ENCODE data around the gene FBN2. TPM values are rescaled to one million over a fixed set of nuclear protein-coding genes. Genes with fewer than 3 reads are reported as not detected.

FBN2 gene
- total and polyA plus RNA-seq, 11 donors, result 7.4 to 28.0 (median 9.7) TPM

DNA sequence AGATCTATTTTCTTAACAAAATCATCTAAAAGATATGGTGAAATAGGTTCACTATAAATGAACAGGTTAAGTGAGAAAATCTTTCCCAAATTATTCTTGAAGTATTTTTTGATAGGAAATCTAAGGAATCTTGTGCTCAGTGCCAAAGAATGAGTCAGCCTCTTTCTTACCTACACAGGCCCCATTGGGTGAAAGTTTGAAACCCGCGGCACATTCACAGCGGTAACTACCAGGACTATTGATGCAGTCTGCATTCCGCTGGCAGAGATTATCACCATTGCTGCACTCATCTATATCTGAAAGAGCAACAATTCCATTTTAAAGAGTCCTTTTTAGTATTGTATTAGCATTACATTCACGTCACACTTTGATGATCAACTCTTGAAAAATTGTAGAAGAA is 232.7 kb downstream of the FBN2 start:
- no peaks in the 10 kb centered on the region for H3K9me3 ChIP-seq
- no peak overlapping the region for H3K27ac ChIP-seq
- intact Hi-C loops (cut with DNase I), result no loop called here
- no peak for ATAC-seq
- no peak overlapping the region for H3K4me3 ChIP-seq
- TF ChIP-seq, protein P1, sequence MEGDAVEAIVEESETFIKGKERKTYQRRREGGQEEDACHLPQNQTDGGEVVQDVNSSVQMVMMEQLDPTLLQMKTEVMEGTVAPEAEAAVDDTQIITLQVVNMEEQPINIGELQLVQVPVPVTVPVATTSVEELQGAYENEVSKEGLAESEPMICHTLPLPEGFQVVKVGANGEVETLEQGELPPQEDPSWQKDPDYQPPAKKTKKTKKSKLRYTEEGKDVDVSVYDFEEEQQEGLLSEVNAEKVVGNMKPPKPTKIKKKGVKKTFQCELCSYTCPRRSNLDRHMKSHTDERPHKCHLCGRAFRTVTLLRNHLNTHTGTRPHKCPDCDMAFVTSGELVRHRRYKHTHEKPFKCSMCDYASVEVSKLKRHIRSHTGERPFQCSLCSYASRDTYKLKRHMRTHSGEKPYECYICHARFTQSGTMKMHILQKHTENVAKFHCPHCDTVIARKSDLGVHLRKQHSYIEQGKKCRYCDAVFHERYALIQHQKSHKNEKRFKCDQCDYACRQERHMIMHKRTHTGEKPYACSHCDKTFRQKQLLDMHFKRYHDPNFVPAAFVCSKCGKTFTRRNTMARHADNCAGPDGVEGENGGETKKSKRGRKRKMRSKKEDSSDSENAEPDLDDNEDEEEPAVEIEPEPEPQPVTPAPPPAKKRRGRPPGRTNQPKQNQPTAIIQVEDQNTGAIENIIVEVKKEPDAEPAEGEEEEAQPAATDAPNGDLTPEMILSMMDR (IDR thresholded peaks at IDR 0.05), result no peak
- no peak for TF ChIP-seq POLR2A (IDR thresholded peaks at IDR 0.05)
- DNase-seq, result no peak
- no peaks in the 10 kb centered on the region for H3K27me3 ChIP-seq
- peaks cover 0 to 29% (median 4%) of the 10 kb centered on the region in 9 donors for H3K36me3 ChIP-seq
- WGBS, 4 donors, result 90 to 93% (median 91%) methylated on average over 5 of the region's 5 CpGs
- H3K4me1 ChIP-seq, result no peaks in the 10 kb centered on the region

DNA sequence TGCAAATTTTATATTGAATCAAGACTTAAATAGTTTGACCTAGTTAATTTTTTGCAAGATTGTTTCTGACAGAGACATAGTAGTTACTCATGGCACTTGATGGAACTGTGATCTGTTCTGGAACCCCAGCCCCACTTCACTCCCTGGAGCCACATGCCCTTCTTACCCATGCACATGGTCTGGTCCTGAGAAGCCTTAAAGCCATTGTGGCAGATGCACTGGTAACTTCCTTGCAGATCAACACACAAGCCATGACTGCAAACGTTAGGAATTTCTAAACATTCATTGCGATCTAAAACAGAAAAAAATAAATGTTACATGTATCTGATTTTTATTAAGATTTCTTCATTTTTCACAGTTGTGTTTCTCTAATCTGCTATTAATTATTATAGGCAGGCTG is 233.3 kb downstream of the FBN2 start:
- TF ChIP-seq, protein P1 (IDR thresholded peaks at IDR 0.05), result no peak
- TF ChIP-seq POLR2A (IDR thresholded peaks at IDR 0.05), result no peak
- intact Hi-C loops (cut with DNase I), result no loop called here
- Histone ChIP-seq H3K4me3 (no peak overlapping the region), H3K4me1 (no peaks in the 10 kb centered on the region), H3K27me3 (no peaks in the 10 kb centered on the region), H3K27ac (no peak overlapping the region), H3K9me3 (no peaks in the 10 kb centered on the region), H3K36me3 (peaks cover 0 to 33% (median 4%) of the 10 kb centered on the region in 9 donors)
- DNase-seq, result no peak
- WGBS, 4 donors, result 75 to 86% (median 85%) methylated on average over 2 of the region's 2 CpGs
- ATAC-seq, result no peak

DNA sequence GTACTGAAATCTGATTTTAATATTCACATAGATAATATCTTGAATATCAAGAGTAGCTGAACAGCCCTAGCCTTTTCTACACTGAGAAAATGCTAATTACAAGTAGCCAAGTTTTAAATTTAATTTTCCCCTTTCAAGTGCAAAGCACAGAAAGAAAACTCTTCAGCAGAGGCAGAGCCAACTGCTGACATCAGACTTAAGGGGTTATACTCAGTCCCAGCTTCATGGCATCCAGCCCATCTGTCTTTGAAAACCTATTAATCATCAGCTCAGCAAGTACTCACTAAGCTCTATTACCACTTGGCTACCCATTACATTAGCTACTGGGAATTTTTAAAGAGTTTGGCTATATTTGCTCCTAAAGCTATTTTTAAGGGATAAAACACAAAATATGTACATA is 234.0 kb downstream of the FBN2 start:
- Histone ChIP-seq H3K4me1 (no peaks in the 10 kb centered on the region), H3K9me3 (no peaks in the 10 kb centered on the region), H3K36me3 (peaks cover 0 to 30% (median 4%) of the 10 kb centered on the region in 9 donors), H3K27ac (no peak overlapping the region), H3K27me3 (no peaks in the 10 kb centered on the region), H3K4me3 (no peak overlapping the region)
- intact Hi-C loops (cut with DNase I), result no loop called here
- no peak for DNase-seq
- ATAC-seq, result peak in 1 of 4 donors; percentile 56
- TF ChIP-seq, protein P1 (IDR thresholded peaks at IDR 0.05), result no peak
- TF ChIP-seq POLR2A (IDR thresholded peaks at IDR 0.05), result no peak

DNA sequence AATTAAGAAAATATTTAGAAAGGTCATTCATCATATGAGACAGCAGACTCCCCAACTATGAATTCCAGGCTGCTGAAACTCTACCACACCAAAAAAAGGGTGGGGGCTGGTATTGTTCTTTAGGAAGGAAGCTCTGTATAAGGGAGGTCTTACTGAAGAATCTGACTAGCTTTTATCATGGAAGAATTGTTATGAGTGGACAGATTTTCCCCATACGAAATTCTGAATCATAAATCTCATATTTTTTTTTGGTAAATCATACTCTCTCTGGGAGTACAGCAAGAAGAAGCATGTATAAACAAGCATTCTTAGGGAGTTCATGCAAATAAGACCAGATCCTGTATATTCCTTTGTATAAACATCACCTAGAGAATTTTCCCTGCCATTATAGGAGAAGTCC is 234.5 kb downstream of the FBN2 start:
- peaks cover 0 to 25% (median 0%) of the 10 kb centered on the region in 9 donors for H3K36me3 ChIP-seq
- ATAC-seq, result no peak
- H3K9me3 ChIP-seq, result no peaks in the 10 kb centered on the region
- H3K27me3 ChIP-seq, result no peaks in the 10 kb centered on the region
- no peak overlapping the region for H3K4me3 ChIP-seq
- TF ChIP-seq POLR2A (IDR thresholded peaks at IDR 0.05), result no peak
- TF ChIP-seq, protein P1 (IDR thresholded peaks at IDR 0.05), result no peak
- no peak for DNase-seq
- intact Hi-C loops (cut with DNase I), result no loop called here
- H3K27ac ChIP-seq, result no peak overlapping the region
- WGBS, 4 donors, result 37 to 53% (median 44%) methylated on average over 1 of the region's 1 CpG
- H3K4me1 ChIP-seq, result no peaks in the 10 kb centered on the region

All from heart left ventricle (tissue), 16 donors.